ENCODE data around the gene BCL7C. TPM values are rescaled to one million over a fixed set of nuclear protein-coding genes. Genes with fewer than 3 reads are reported as not detected.
A peak's percentile ranks its signal among the peaks of the same experiment; 100 is the strongest.

The BCL7C gene
- total and polyA plus RNA-seq, 2 of the 13 experiments (the other 11 are each of a cell fraction or from before 2014, with no cell fraction given): 17.7 to 33.8 TPM

- TF ChIP-seq EP300 (IDR thresholded peaks at IDR 0.05; ENCODE audit: low read depth in 2 of 2, low read length in 2 of 2) (peak in 1 of 2 experiments; percentile 31; a peak in 1 of 4 replicates), EP300 (CRISPR knock-in tag; IDR thresholded peaks at IDR 0.05; ENCODE audit: borderline replicate concordance) (no peak; the same call in 1 of the 2 replicates), ZNF710 (CRISPR knock-in tag; IDR thresholded peaks at IDR 0.05; ENCODE audit: borderline replicate concordance) (0 out of 2 replicates have a peak, but pooled peaks have one; percentile 54), AFF4 (CRISPR knock-in tag; IDR thresholded peaks at IDR 0.05) (no peak), ZNF275 (CRISPR knock-in tag; IDR thresholded peaks at IDR 0.05; ENCODE audit: borderline replicate concordance) (no peak), ATF3 (CRISPR knock-in tag; IDR thresholded peaks at IDR 0.05) (no peak), ATF7 (IDR thresholded peaks at IDR 0.05) (no peak), ATF7 (CRISPR knock-in tag; IDR thresholded peaks at IDR 0.05) (no peak), ZNF672 (CRISPR knock-in tag; IDR thresholded peaks at IDR 0.05) (no peak), FOSL1 (CRISPR knock-in tag; IDR thresholded peaks at IDR 0.05; ENCODE audit: borderline replicate concordance) (no peak), PCBP2 (optimal IDR thresholded peaks at IDR 0.05; ENCODE audit: low read depth, low read length, poor library complexity, severe bottlenecking) (no peak), NFATC3 (CRISPR knock-in tag; IDR thresholded peaks at IDR 0.05) (no peak), ISL2 (CRISPR knock-in tag; IDR thresholded peaks at IDR 0.05) (no peak; the same call in 1 of the 2 replicates), MEF2D (CRISPR knock-in tag; IDR thresholded peaks at IDR 0.05) (no peak), ZSCAN5A (CRISPR knock-in tag; IDR thresholded peaks at IDR 0.05; ENCODE audit: borderline replicate concordance) (no peak), SUZ12 (IDR thresholded peaks at IDR 0.05; ENCODE audit: low read depth, low read length) (peak; percentile 95), KMT2B (CRISPR knock-in tag; IDR thresholded peaks at IDR 0.05) (no peak), ZNF883 (CRISPR knock-in tag; IDR thresholded peaks at IDR 0.05; ENCODE audit: not compliant biosample characterization) (no peak), SATB2 (CRISPR knock-in tag; IDR thresholded peaks at IDR 0.05) (no peak), ZFP1 (CRISPR knock-in tag; IDR thresholded peaks at IDR 0.05) (no peak)
Measured at GRCh38 chr16:30896889-30897733, 3.2 kb upstream of the BCL7C start (continued).

All from HepG2 (cell line).